Measurements from ENCODE around the gene VPS51. TPM values are rescaled to one million over a fixed set of nuclear protein-coding genes. Genes with fewer than 3 reads are reported as not detected.

Gene VPS51
- total RNA-seq, 4 donors from 2014 or later, result 185 to 414 (median 237) TPM

DNA sequence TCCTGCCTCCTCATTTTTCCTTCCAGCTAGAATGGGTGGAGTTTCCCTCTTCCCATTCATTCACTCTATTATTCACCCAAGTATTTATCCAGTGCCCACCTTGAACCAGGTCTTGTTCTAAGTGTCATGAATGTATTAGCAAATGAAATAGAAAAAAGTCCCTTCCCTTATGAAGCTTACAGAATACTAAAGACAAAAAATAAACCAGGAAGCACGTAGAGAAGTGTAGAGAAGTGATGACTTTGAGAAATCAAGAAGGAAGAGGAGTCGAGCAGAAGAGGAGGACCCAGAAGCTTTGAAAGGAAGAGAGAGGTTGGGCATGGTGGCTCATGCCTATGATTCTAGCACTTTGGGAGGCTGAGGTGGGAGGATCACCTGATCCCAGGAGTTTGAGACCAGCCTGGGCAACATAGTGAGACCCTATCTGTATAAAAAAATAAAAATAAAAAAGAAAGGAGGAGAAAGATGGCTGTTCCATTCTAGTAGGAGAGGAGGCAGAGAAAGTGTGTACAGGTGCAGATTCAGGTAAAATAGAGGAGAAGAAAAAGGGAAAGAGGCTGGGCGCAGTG, 55.4 kb downstream of the VPS51 start:
- 64% methylated on average over 3 of the region's 3 CpGs for WGBS
- intact Hi-C loops (cut with DNase I), result no loop called here
- no peaks in the 10 kb centered on the region for H3K9me3 ChIP-seq
- DNase-seq (ENCODE audit: extremely low spot score), result no peak
- H3K4me3 ChIP-seq, result no peak overlapping the region
- H3K27me3 ChIP-seq, result no peaks in the 10 kb centered on the region
- TF ChIP-seq CTCF (IDR thresholded peaks at IDR 0.05) (no peak), POLR2A (IDR thresholded peaks at IDR 0.05; ENCODE audit: low read depth) (no peak), POLR2AphosphoS5 (IDR thresholded peaks at IDR 0.05) (no peak), EP300 (IDR thresholded peaks at IDR 0.05) (no peak)
- H3K36me3 ChIP-seq, result no peaks in the 10 kb centered on the region
- H3K27ac ChIP-seq (replicated peaks in 1 of 4), result peak overlapping the region in 3 of 4 donors; percentile 36 to 54 (median 47)
- H3K4me1 ChIP-seq, result peaks cover 4 to 13% (median 10%) of the 10 kb centered on the region in 4 donors

GRCh38 chr11:65152122-65152521, 56.1 kb downstream of the VPS51 start:
- no peak for TF ChIP-seq EP300 (IDR thresholded peaks at IDR 0.05)
- no peak overlapping the region for H3K4me3 ChIP-seq
- intact Hi-C loops (cut with DNase I), result no loop called here
- H3K9me3 ChIP-seq, result no peaks in the 10 kb centered on the region
- no peak overlapping the region for H3K27ac ChIP-seq (replicated peaks in 1 of 4)
- peaks cover 4 to 13% (median 10%) of the 10 kb centered on the region in 4 donors for H3K4me1 ChIP-seq
- WGBS, result 64% methylated on average over 2 of the region's 2 CpGs
- no peaks in the 10 kb centered on the region for H3K36me3 ChIP-seq
- no peaks in the 10 kb centered on the region for H3K27me3 ChIP-seq
- DNase-seq (ENCODE audit: extremely low spot score), result no peak

DNA sequence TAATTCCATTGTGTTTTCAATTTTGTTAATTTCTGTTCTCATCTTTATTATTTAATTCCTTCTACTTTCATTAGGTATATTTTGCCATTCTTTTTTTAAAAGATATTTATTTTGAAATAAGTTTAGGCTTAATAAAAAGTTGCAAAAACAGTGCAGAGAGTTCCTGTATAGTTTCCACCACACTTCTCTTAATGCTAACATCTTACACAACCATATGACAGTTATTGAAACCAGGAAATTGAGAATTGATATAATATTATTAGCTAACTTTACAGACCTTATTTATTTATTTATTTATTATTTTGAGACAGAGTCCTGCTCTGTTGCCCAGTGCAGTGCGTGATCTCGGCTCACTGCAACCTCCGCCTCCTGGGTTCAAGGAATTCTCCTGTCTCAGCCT, 60.2 kb downstream of the VPS51 start:
- Histone ChIP-seq H3K4me3 (no peak overlapping the region), H3K27ac (replicated peaks in 1 of 4) (no peak overlapping the region), H3K4me1 (peaks cover 0 to under 1% (median 0%) of the 10 kb centered on the region in 4 donors), H3K27me3 (no peaks in the 10 kb centered on the region), H3K9me3 (no peaks in the 10 kb centered on the region), H3K36me3 (no peaks in the 10 kb centered on the region)
- no peak for DNase-seq (ENCODE audit: extremely low spot score)
- no peak for TF ChIP-seq CTCF (IDR thresholded peaks at IDR 0.05)
- TF ChIP-seq POLR2AphosphoS5 (IDR thresholded peaks at IDR 0.05), result no peak
- TF ChIP-seq POLR2A (IDR thresholded peaks at IDR 0.05; ENCODE audit: low read depth), result no peak
- TF ChIP-seq EP300 (IDR thresholded peaks at IDR 0.05), result no peak
- intact Hi-C loops (cut with DNase I), result no loop called here
- 94% methylated on average over 3 of the region's 3 CpGs for WGBS

- Histone ChIP-seq H3K36me3 (no peaks in the 10 kb centered on the region), H3K27me3 (no peaks in the 10 kb centered on the region), H3K9me3 (no peaks in the 10 kb centered on the region), H3K4me1 (no peaks in the 10 kb centered on the region), H3K27ac (replicated peaks in 1 of 4) (no peak overlapping the region), H3K4me3 (no peak overlapping the region)
- intact Hi-C loops (cut with DNase I), result no loop called here
- DNase-seq (ENCODE audit: extremely low spot score), result no peak
- 90% methylated on average over 3 of the region's 3 CpGs for WGBS
- TF ChIP-seq POLR2A (IDR thresholded peaks at IDR 0.05; ENCODE audit: low read depth) (no peak), POLR2AphosphoS5 (IDR thresholded peaks at IDR 0.05) (no peak), EP300 (IDR thresholded peaks at IDR 0.05) (no peak), CTCF (IDR thresholded peaks at IDR 0.05) (no peak)
Measured at GRCh38 chr11:65156926-65157325, 60.9 kb downstream of the VPS51 start.

DNA sequence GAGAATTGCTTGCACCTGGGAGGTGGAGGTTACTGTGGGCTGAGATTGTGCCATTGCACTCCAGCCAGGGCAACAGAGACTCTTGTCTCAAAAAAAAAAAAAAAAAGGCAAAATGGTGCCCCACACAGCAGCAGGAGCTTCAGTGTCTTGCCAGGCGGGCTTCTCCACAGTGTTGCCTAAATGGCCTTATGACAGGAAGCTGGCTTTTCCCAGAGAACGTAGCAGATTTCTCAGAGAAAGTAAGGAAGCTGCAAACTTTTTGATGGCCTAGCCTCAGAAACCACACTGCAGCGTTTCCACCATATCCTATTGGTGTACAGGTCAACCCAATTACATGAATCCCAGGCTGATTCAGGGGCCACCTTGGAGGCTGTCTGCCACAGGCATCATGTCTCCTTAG, 61.3 kb downstream of the VPS51 start:
- no peak for DNase-seq (ENCODE audit: extremely low spot score)
- Histone ChIP-seq H3K4me3 (no peak overlapping the region), H3K27ac (replicated peaks in 1 of 4) (no peak overlapping the region), H3K36me3 (no peaks in the 10 kb centered on the region), H3K9me3 (no peaks in the 10 kb centered on the region), H3K27me3 (no peaks in the 10 kb centered on the region), H3K4me1 (no peaks in the 10 kb centered on the region)
- WGBS, result 72% methylated on average over 3 of the region's 3 CpGs
- intact Hi-C loops (cut with DNase I), result no loop called here
- no peak for TF ChIP-seq POLR2AphosphoS5 (IDR thresholded peaks at IDR 0.05)
- no peak for TF ChIP-seq CTCF (IDR thresholded peaks at IDR 0.05)
- no peak for TF ChIP-seq EP300 (IDR thresholded peaks at IDR 0.05)
- no peak for TF ChIP-seq POLR2A (IDR thresholded peaks at IDR 0.05; ENCODE audit: low read depth)

All from esophagus muscularis mucosa (tissue), 4 donors.